Activated CD4-positive, alpha-beta T cell treated with anti-CD3 and anti-CD28 coated beads, Interleukin-2, amount 50 U/mL, for 4 hours (primary cell): Measurements from ENCODE around the gene CD44.

Experiments
- DNase-seq, 2 experiments: peaks; one replicate each; pipeline ENCODE4 v3.0.0-alpha.2; 2020

CD44 gene

GRCh38 chr11:35179466-35180135 is 40.6 kb downstream of the CD44 start:
- no peak for DNase-seq

- DNase-seq, result no peak
Observed at GRCh38 chr11:35180317-35181233, 41.6 kb downstream of the CD44 start.

- no peak for DNase-seq
Observed at GRCh38 chr11:35182317-35182939, 43.5 kb downstream of the CD44 start.

- no peak for DNase-seq
Observed at GRCh38 chr11:35183326-35183925, 44.5 kb downstream of the CD44 start.

GRCh38 chr11:35185696-35186095 is 46.7 kb downstream of the CD44 start:
- DNase-seq, result no peak

DNA sequence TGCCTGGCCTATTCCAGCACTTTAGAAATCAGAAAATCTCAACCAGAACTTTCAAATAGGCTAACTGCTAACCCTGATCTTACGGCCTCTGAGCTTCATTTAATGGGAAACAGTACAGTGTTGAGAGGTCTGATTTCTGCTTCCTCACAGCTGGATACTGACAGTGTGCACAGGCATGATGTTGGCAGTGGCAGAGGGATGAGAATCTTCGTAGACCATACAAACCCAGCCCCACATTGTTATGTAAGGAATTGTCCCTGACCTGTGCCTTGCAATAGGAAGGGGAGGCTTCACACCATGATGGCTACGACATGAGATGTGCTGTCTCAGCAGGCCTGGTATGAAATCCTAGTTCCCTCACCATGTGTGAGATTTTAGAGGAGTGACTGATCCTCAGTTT is 49.0 kb downstream of the CD44 start:
- no peak for DNase-seq

GRCh38 chr11:35190804-35191348 is 51.9 kb downstream of the CD44 start:
- DNase-seq, result no peak

DNA sequence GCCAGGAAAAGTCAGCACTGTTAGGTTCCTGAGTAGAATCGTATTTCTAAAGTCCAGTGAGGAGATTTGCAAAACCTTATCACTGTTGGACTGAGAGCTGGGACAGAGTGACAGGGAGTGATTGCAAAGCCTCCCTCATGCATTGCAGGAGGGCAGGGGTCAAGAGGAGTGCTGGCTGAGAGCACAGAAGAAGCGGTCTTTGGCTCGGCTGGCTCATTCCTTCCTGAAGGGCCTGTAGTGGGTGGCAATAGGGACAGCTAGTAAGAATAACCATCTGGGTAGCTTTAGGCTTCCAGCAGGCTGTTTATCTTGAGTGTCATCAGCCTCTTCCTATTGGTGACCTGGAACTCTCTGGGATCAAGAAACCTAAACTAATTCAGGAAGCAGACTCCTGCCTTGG is 53.4 kb downstream of the CD44 start:
- no peak for DNase-seq

- DNase-seq, result no peak
Observed at GRCh38 chr11:35193767-35194166, 54.8 kb downstream of the CD44 start.

DNA sequence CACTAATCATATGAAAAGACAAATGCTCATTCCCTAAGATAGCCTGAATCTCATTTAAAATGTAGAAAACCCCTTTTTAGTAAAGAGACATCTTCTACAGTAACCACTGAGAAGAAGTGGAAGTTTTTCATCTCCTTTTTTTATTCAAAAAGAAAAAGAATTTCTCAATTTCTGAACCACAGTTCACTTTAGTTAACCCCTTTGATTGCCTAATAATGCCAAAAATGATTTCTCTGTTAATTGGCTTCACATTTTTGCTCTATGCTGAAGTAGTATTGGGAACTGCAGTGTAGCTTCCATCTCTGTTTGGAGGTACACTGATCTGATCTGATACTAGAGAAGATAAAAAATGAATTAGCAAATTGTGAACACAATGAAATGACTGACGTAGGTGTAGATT is 58.3 kb downstream of the CD44 start:
- DNase-seq, result no peak

DNA sequence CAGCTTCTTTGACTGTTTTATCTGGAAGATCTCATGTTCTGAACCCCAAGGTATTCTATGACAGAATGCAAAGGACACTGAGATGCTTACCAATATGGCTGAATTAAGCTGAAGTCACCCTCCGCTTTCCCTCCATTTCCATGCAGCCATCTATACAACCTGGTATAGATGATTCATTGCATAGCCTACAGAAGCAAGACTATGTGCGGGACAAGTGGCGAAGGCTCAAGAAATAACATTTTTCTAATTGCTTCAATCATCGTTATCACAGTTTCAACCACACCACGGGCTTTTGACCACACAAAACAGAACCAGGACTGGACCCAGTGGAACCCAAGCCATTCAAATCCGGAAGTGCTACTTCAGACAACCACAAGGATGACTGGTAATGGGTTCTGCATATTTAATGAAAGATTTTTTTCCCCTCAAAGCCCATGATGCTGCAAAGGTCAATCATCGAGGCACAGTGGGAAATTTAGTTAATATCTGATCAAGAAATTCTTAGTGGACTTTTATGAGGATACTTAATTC is 61.9 kb downstream of the CD44 start:
- DNase-seq, result no peak

- no peak for DNase-seq
Observed at GRCh38 chr11:35204614-35205013, 65.6 kb downstream of the CD44 start.

DNA sequence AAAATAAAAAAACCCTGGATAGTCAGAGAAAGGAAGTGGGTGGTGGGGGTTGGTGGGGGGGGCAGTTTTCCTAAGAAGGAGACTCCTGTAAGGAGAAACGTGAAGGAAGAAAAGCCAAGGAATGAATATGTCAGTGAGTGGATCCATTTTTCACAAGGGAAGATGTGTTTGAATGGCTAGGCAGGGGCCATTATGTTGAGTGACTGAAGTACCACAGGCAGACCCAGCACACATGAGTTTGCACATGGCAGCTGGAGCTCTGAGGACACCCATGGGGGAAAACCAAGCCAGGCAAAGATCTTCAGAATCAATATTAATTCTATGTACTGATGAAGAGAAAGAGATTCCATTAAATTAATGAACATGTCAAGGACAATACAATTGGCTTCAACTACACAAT is 67.6 kb downstream of the CD44 start:
- no peak for DNase-seq

DNA sequence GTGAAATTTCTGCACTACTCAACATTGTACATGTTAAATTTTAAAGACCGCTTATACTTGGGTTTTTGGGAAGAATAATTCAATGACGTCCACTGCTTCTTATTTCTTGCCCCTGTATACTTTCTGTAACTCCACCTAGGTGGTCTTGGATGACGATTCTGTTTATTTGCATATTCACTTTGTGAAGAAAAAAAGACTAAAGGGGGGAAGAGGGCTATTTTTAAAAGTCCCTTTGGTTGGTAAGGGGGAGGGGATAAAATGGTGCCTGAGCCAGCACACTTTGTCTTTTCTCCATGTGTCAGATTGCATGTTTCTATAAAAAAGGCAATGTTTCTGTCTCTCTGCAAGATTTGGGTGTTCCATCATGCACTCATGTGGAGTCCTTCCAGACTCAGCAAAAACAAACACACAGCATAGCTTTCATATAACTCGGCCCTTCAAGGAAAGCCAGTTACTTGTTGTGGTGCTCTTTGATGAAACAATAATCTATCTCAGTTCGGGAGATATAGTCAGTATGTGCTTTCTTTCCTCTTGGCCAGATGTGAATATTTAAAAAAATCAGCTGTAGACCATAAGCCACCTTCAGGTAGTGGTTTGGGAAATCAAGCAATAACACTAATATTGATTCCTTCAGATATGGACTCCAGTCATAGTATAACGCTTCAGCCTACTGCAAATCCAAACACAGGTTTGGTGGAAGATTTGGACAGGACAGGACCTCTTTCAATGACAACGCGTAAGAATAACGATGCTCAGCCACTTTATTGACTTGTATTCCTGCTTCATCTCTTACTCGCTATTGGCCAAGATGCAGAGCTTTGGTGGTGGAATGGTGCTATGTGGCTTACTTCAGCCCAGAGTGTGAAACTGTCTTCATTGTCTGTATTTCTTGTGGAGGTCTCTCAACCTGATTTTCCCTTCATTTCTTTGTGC is 68.8 kb downstream of the CD44 start:
- no peak for DNase-seq

DNA sequence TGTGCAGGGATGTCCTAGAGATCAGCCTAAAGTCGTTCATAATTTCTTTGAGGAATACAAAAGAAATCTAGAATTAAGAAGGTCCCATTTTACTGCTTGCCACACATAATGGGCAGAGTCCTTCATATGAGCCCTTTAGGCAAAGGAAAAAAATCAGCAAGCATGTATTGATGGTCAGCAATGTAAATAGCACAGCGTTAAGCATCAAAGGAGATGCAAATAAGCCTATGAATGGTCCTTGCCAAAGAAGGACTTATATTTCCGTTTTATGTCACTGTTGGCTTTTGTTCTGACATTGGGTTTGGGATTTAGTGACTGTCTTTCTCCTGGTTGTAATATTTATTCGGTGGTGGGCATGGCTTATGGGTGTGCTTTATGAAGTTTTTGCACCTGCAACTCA is 69.8 kb downstream of the CD44 start:
- no peak for DNase-seq

GRCh38 chr11:35210876-35211546 is 72.0 kb downstream of the CD44 start:
- DNase-seq, result no peak

- DNase-seq, result no peak
Observed at GRCh38 chr11:35211952-35212351, 73.0 kb downstream of the CD44 start.

DNA sequence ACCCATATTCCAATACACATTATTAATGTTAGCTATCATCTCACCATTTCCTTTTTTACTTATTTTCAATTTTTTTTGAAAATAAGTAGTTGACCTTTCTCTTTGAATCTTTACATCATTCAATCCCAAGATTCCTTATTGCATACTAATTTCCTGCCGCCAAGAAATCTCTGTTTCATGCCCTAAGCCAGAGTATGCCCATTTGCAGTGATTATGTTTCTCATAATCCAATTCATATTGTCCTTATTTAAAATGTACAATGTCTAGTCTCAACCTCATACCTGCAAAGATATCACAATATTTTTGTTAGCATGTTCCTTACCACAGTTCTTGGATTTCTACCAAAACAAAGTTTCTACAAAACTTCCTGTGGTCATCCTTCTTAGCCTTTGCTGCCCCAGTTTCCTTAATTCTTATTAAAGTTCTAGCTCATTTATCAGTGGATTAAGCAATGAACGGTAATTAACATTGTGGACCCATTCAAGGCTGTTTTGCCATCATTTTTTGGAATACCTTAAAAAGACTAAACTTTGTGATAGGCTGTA is 75.3 kb downstream of the CD44 start:
- no peak for DNase-seq

DNA sequence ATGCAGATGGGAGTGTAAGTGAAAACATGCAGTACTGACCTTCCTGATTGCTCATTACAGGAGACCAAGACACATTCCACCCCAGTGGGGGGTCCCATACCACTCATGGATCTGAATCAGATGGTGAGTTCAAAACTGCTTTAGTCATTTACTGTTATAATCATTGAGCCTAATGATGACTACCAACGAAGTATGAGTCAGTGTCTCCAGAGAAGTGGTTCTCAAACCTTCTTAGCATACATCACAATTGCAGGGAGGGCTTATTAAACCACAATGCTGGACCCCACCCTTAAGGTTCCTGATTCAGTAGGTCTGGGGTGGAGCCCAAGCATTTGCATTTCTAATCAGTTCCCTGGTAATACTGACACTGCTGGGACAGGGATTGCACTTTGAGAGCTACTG is 75.8 kb downstream of the CD44 start:
- peak; percentile 38 to 41 for DNase-seq

DNA sequence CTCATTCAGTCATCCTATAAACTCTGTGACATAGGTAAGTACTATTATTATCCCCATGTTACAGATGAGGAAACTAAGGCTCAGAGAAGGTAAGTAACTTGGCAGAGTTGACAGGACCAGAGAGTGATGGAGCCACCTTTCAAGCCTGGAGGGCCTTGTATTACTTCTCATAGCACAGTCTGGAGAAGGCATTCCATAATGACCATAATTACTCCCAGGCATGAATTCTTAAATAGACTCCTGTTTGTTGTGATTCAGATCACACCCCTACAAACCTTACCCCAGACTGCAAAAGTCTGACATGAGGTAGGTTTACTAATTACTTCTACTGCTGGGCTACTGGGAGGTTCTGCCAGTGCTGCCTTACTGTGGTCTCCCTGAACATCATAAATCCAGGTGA is 77.0 kb downstream of the CD44 start:
- no peak for DNase-seq
